Superior temporal gyrus (tissue), 1 donor: ENCODE data around the gene RALBP1.

ENCODE experiments used
- DNase-seq: peaks from one replicate; pipeline ENCODE4 v3.0.0-alpha.2; 2016; ENCODE audit errors: extremely low spot score

The RALBP1 gene

GRCh38 chr18:9507565-9508088, 32.3 kb downstream of the RALBP1 start:
- no peak for DNase-seq

- DNase-seq, result no peak
Measured at GRCh38 chr18:9508446-9509025, 33.2 kb downstream of the RALBP1 start.

- DNase-seq, result no peak
Measured at GRCh38 chr18:9513971-9514512, 38.7 kb downstream of the RALBP1 start.

- DNase-seq, result peak; percentile 81
Measured at GRCh38 chr18:9516437-9517064, 41.2 kb downstream of the RALBP1 start.

- no peak for DNase-seq
Measured at GRCh38 chr18:9517869-9518268, 42.6 kb downstream of the RALBP1 start.

- DNase-seq, result peak; percentile 47
Measured at GRCh38 chr18:9519399-9519798, 44.1 kb downstream of the RALBP1 start.

- DNase-seq, result no peak
Measured at GRCh38 chr18:9520666-9521065, 45.4 kb downstream of the RALBP1 start.

- no peak for DNase-seq
Measured at GRCh38 chr18:9521770-9522169, 46.5 kb downstream of the RALBP1 start.

GRCh38 chr18:9522952-9523351, 47.6 kb downstream of the RALBP1 start:
- no peak for DNase-seq

- DNase-seq, result no peak
Measured at GRCh38 chr18:9526458-9526857, 51.1 kb downstream of the RALBP1 start.

- DNase-seq, result no peak
Measured at GRCh38 chr18:9530226-9531009, 55.1 kb downstream of the RALBP1 start.

- DNase-seq, result no peak
Measured at GRCh38 chr18:9531791-9532410, 56.6 kb downstream of the RALBP1 start.

- no peak for DNase-seq
Measured at GRCh38 chr18:9534844-9535243, 59.5 kb downstream of the RALBP1 start.

GRCh38 chr18:9535430-9535991, 60.2 kb downstream of the RALBP1 start:
- peak; percentile 80 for DNase-seq

GRCh38 chr18:9536354-9537152, 61.2 kb downstream of the RALBP1 start:
- no peak for DNase-seq

- DNase-seq, result no peak
Measured at GRCh38 chr18:9537677-9538076, 62.4 kb downstream of the RALBP1 start.

GRCh38 chr18:9539283-9539682, 64.0 kb downstream of the RALBP1 start:
- no peak for DNase-seq

GRCh38 chr18:9539938-9540337, 64.6 kb downstream of the RALBP1 start:
- DNase-seq, result no peak

- DNase-seq, result no peak
Measured at GRCh38 chr18:9542924-9543323, 67.6 kb downstream of the RALBP1 start.

GRCh38 chr18:9545029-9545428, 69.7 kb downstream of the RALBP1 start:
- DNase-seq, result no peak

- DNase-seq, result no peak
Measured at GRCh38 chr18:9546468-9546867, 71.2 kb downstream of the RALBP1 start.
